Measurements from ENCODE around the gene COX4I2. TPM values are rescaled to one million over a fixed set of nuclear protein-coding genes. Genes with fewer than 3 reads are reported as not detected.

Gene COX4I2
- total and polyA plus RNA-seq, 2 donors (not counting 3 experiments of a cell fraction or from before 2014, with no cell fraction given), result not detected

DNA sequence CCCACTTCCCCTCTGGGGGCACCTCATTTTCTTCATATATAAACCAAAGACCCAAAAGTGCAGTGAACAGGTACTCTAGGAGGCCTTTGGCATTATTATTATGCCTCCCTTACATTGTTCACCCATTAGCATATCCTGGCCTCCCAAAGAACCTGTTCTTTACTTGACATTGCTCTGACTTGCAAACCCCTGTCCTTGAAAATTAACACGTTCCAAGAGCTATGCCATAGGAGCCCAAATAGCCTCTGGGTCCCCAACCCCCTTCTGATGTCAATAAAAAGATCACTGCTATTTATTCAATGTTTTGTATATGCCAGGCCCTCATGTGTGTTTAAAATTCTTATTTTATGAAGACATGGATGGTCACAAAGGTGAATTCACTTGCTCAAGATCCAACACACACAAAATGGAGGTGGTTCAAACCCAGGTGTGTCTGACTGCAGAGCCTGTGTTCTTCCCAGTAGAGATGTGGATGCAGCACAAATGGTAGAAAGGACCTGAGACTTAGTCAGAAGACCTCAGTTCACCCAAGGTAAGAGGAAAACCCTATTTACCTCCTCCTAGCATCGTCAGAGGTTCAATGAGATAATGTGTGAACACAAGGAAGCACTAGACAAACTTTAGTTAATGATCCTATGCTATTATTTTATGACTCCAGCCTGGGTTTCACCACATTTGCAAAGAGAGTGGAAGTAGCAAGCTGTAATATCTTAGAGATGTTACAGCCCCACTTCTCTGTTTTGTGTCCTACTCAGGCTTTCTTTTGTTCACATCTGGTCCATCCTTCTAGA is 48.3 kb downstream of the COX4I2 start:
- Histone ChIP-seq H3K4me3 (replicated peaks in 1 of 3; ENCODE audit: insufficient read depth in 1 of 3, low read depth in 1 of 3, low read length in 3 of 3) (no peak overlapping the region), H3K9ac (replicated peaks; ENCODE audit: extremely low read depth, insufficient read depth, low read length) (no peak overlapping the region), H3K9me3 (replicated peaks; ENCODE audit: control insufficient read depth, insufficient read depth, low read length) (no peaks in the 10 kb centered on the region), H3K4me1 (ENCODE audit: control insufficient read depth, extremely low read depth, insufficient read depth, low read length) (peaks cover 8% of the 10 kb centered on the region), H3K36me3 (ENCODE audit: control insufficient read depth in 2 of 2, extremely low read depth in 1 of 2, insufficient read depth in 2 of 2, low read length in 2 of 2) (peaks cover 0 to 8% of the 10 kb centered on the region in 2 experiments), H2AFZ (ENCODE audit: low read depth, low read length) (no peak overlapping the region), H3K27me3 (ENCODE audit: control insufficient read depth in 2 of 2, insufficient read depth in 2 of 2, low read length in 2 of 2) (no peaks in the 10 kb centered on the region), H4K20me1 (replicated peaks; ENCODE audit: control insufficient read depth, extremely low read depth, insufficient read depth, low read length) (no peaks in the 10 kb centered on the region), H3K79me2 (ENCODE audit: control insufficient read depth, insufficient read depth, low read length) (peaks cover 82% of the 10 kb centered on the region), H3K4me2 (ENCODE audit: insufficient read depth, low read length) (no peak overlapping the region), H3K27ac (ENCODE audit: insufficient read depth, low read depth, low read length) (no peak overlapping the region), H3K9me1 (replicated peaks; ENCODE audit: control insufficient read depth, extremely low read depth, insufficient read depth, low read length) (no peaks in the 10 kb centered on the region)
- DNase-seq (ENCODE audit: low read depth, low spot score), result no peak
- BruUV-seq (replicated peaks), result no TSS peak
- ChIA-PET POLR2A (no interaction called here), CTCF (interaction anchor here (0.7 to 5.9 kb wide), 5 partner anchors 10 to 37 kb away, joined by 3 to 51 read pairs (median 3); partner anchors contain the start of gene BCL2L1)
- TF ChIP-seq POLR2AphosphoS5 (IDR thresholded peaks at IDR 0.05; ENCODE audit: insufficient read depth, low read depth, low read length) (no peak), MYC (IDR thresholded peaks at IDR 0.05; ENCODE audit: low read depth, low read length) (no peak), POLR2A (IDR thresholded peaks at IDR 0.05; ENCODE audit: low read depth, low read length) (no peak)
- TF ChIP-seq, protein P1, sequence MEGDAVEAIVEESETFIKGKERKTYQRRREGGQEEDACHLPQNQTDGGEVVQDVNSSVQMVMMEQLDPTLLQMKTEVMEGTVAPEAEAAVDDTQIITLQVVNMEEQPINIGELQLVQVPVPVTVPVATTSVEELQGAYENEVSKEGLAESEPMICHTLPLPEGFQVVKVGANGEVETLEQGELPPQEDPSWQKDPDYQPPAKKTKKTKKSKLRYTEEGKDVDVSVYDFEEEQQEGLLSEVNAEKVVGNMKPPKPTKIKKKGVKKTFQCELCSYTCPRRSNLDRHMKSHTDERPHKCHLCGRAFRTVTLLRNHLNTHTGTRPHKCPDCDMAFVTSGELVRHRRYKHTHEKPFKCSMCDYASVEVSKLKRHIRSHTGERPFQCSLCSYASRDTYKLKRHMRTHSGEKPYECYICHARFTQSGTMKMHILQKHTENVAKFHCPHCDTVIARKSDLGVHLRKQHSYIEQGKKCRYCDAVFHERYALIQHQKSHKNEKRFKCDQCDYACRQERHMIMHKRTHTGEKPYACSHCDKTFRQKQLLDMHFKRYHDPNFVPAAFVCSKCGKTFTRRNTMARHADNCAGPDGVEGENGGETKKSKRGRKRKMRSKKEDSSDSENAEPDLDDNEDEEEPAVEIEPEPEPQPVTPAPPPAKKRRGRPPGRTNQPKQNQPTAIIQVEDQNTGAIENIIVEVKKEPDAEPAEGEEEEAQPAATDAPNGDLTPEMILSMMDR (IDR thresholded peaks at IDR 0.05; ENCODE audit: extremely low read depth in 1 of 2, insufficient read depth in 1 of 2, low read depth in 1 of 2, low read length in 2 of 2), result no peak
- FAIRE-seq, result no peak
- intact Hi-C loops (cut with micrococcal nuclease) (no loop called here), dilution Hi-C loops (cut with MboI; ENCODE audit: extremely low pct_ligation_motif_present, low sequenced_read_pairs) (no loop called here)

DNA sequence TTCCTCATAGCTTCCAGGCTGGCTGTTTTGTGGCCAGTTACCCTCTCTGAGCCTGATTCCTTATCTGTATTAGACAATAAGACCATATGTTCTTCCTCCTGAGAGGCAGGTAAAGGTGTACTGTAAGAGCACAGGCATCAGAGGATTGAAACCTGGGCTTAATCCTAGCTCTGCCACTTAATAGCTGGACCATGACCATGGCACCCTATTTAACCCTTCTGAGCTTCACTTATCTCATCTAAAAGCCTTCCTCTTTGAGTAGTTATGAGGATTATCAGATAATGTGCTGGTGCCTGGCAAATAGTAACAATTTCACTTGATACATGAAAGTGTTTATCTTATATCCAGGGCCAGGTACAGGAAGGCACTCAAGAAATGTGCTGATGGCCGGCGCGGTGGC is 50.1 kb downstream of the COX4I2 start:
- ChIA-PET CTCF (interaction anchor here (1.2 to 1.7 kb wide), 2 partner anchors 26 to 36 kb away, joined by 3 to 7 read pairs; no protein-coding TSS in a partner anchor), POLR2A (no interaction called here)
- Histone ChIP-seq H3K9ac (replicated peaks; ENCODE audit: extremely low read depth, insufficient read depth, low read length) (no peak overlapping the region), H3K4me3 (replicated peaks in 1 of 3; ENCODE audit: insufficient read depth in 1 of 3, low read depth in 1 of 3, low read length in 3 of 3) (no peak overlapping the region), H2AFZ (ENCODE audit: low read depth, low read length) (no peak overlapping the region), H3K36me3 (ENCODE audit: control insufficient read depth in 2 of 2, extremely low read depth in 1 of 2, insufficient read depth in 2 of 2, low read length in 2 of 2) (peaks cover 0 to 12% of the 10 kb centered on the region in 2 experiments), H3K27me3 (ENCODE audit: control insufficient read depth in 2 of 2, insufficient read depth in 2 of 2, low read length in 2 of 2) (no peaks in the 10 kb centered on the region), H3K79me2 (ENCODE audit: control insufficient read depth, insufficient read depth, low read length) (peaks cover 83% of the 10 kb centered on the region), H3K27ac (ENCODE audit: insufficient read depth, low read depth, low read length) (no peak overlapping the region), H3K9me3 (replicated peaks; ENCODE audit: control insufficient read depth, insufficient read depth, low read length) (no peaks in the 10 kb centered on the region), H3K9me1 (replicated peaks; ENCODE audit: control insufficient read depth, extremely low read depth, insufficient read depth, low read length) (no peaks in the 10 kb centered on the region), H3K4me2 (ENCODE audit: insufficient read depth, low read length) (no peak overlapping the region), H4K20me1 (replicated peaks; ENCODE audit: control insufficient read depth, extremely low read depth, insufficient read depth, low read length) (no peaks in the 10 kb centered on the region), H3K4me1 (ENCODE audit: control insufficient read depth, extremely low read depth, insufficient read depth, low read length) (peaks cover 12% of the 10 kb centered on the region)
- FAIRE-seq (no peak), DNase-seq (ENCODE audit: low read depth, low spot score) (no peak)
- dilution Hi-C loops (cut with MboI; ENCODE audit: extremely low pct_ligation_motif_present, low sequenced_read_pairs), result no loop called here
- intact Hi-C loops (cut with micrococcal nuclease), result no loop called here
- BruUV-seq (replicated peaks), result no TSS peak
- TF ChIP-seq, protein P2, sequence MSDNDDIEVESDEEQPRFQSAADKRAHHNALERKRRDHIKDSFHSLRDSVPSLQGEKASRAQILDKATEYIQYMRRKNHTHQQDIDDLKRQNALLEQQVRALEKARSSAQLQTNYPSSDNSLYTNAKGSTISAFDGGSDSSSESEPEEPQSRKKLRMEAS (IDR thresholded peaks at IDR 0.05; ENCODE audit: insufficient read depth, insufficient read length), result no peak
- TF ChIP-seq FOS (IDR thresholded peaks at IDR 0.05; ENCODE audit: borderline replicate concordance, insufficient read depth, low read length), result no peak
- TF ChIP-seq, protein P1 (IDR thresholded peaks at IDR 0.05; ENCODE audit: extremely low read depth in 1 of 2, insufficient read depth in 1 of 2, low read depth in 1 of 2, low read length in 2 of 2), result no peak
- TF ChIP-seq JUN (IDR thresholded peaks at IDR 0.05; ENCODE audit: borderline replicate concordance, insufficient read depth, insufficient read length, low read depth), result no peak
- no peak for TF ChIP-seq EZH2 (IDR thresholded peaks at IDR 0.05; ENCODE audit: borderline replicate concordance, low read depth, low read length, severe bottlenecking)
- no peak for TF ChIP-seq GATA2 (IDR thresholded peaks at IDR 0.05; ENCODE audit: insufficient read depth, insufficient read length, low read depth, low read length)
- no peak for TF ChIP-seq POLR2AphosphoS5 (IDR thresholded peaks at IDR 0.05; ENCODE audit: insufficient read depth, low read depth, low read length)
- TF ChIP-seq POLR2A (IDR thresholded peaks at IDR 0.05; ENCODE audit: low read depth, low read length), result no peak
- no peak for TF ChIP-seq MYC (IDR thresholded peaks at IDR 0.05; ENCODE audit: low read depth, low read length)
